ENCODE measurements around the gene PNPLA1.

Gene PNPLA1

DNA sequence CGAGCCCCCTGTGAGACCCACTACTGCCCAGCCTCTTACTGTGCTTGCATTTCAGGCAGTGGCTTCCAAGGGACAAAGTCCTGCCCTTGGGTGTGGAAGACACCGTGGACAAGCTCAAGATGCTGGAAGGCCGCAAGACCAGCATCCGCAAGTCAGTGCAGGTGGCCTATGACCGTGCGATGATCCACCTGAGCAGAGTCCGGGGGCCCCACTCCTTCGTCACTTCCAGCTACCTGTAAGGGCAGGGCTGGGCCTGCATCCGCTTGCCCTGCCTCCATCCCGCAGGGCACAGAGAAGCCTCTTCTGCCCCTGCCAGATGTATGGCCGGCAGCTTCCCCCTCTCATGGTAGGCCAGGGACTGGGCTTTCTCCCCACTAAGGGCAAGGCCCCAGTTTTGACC, 39.5 kb upstream of the PNPLA1 start:
- TF ChIP-seq TCF4 (CRISPR knock-in tag; IDR thresholded peaks at IDR 0.05; ENCODE audit: borderline replicate concordance) (no peak), TSHZ2 (CRISPR knock-in tag; IDR thresholded peaks at IDR 0.05) (no peak), RARB (CRISPR knock-in tag; IDR thresholded peaks at IDR 0.05) (no peak), ZFP30 (CRISPR knock-in tag; IDR thresholded peaks at IDR 0.05) (no peak), ZFP3 (CRISPR knock-in tag; IDR thresholded peaks at IDR 0.05) (no peak), SNAI2 (CRISPR knock-in tag; IDR thresholded peaks at IDR 0.05) (no peak), TOX (CRISPR knock-in tag; IDR thresholded peaks at IDR 0.05; ENCODE audit: borderline replicate concordance) (no peak)
- no peak for ATAC-seq

GRCh38 chr6:36232172-36232571, 37.7 kb upstream of the PNPLA1 start:
- TF ChIP-seq SNAI2 (CRISPR knock-in tag; IDR thresholded peaks at IDR 0.05): no peak
- TF ChIP-seq TOX (CRISPR knock-in tag; IDR thresholded peaks at IDR 0.05; ENCODE audit: borderline replicate concordance): no peak
- no peak for TF ChIP-seq ZC3H10 (CRISPR knock-in tag; IDR thresholded peaks at IDR 0.05)
- no peak for ATAC-seq

DNA sequence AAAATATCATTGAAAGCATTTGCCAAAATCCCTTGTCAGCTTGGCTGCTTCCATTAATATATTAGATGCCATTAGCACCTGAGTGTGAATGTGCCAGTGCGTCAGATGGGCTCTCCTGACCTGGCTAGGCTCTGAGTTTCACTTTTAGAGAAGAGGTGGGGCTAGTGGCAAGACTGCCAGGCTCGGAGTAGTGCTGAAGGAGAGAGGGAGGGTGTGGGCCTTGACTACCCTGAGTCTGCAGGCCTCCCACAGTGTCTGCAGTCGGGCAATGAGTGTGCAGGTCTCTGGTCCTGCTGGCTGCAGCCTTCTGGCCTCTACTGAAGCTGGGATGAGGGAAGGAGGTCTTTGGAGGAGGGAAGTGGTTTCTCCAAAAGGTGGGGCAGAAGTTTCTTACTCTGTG, 34.6 kb upstream of the PNPLA1 start:
- ATAC-seq: peak; percentile 25; the same call in 2 of the 3 replicates
- TF ChIP-seq CSRNP3 (CRISPR knock-in tag; IDR thresholded peaks at IDR 0.05) (no peak), TOX (CRISPR knock-in tag; IDR thresholded peaks at IDR 0.05; ENCODE audit: borderline replicate concordance) (no peak), ZNF8 (CRISPR knock-in tag; IDR thresholded peaks at IDR 0.05) (no peak), ZC3H10 (CRISPR knock-in tag; IDR thresholded peaks at IDR 0.05) (no peak), BACH2 (CRISPR knock-in tag; IDR thresholded peaks at IDR 0.05; ENCODE audit: borderline replicate concordance) (no peak), OSR1 (CRISPR knock-in tag; IDR thresholded peaks at IDR 0.05) (no peak), PPARA (CRISPR knock-in tag; IDR thresholded peaks at IDR 0.05; ENCODE audit: borderline replicate concordance) (no peak), GLIS3 (CRISPR knock-in tag; IDR thresholded peaks at IDR 0.05) (no peak), ZFP3 (CRISPR knock-in tag; IDR thresholded peaks at IDR 0.05) (no peak), SNAI2 (CRISPR knock-in tag; IDR thresholded peaks at IDR 0.05) (no peak), ISL1 (CRISPR knock-in tag; IDR thresholded peaks at IDR 0.05) (no peak), ARNTL (CRISPR knock-in tag; IDR thresholded peaks at IDR 0.05; ENCODE audit: borderline replicate concordance, low read depth) (no peak), POU6F1 (CRISPR knock-in tag; IDR thresholded peaks at IDR 0.05; ENCODE audit: borderline replicate concordance, low read depth) (no peak), ESRRG (CRISPR knock-in tag; IDR thresholded peaks at IDR 0.05) (no peak), ZNF565 (CRISPR knock-in tag; conservative IDR thresholded peaks at IDR 0.05; ENCODE audit: low read depth) (no peak), TSHZ2 (CRISPR knock-in tag; IDR thresholded peaks at IDR 0.05) (no peak)
- TF ChIP-seq, protein P1, sequence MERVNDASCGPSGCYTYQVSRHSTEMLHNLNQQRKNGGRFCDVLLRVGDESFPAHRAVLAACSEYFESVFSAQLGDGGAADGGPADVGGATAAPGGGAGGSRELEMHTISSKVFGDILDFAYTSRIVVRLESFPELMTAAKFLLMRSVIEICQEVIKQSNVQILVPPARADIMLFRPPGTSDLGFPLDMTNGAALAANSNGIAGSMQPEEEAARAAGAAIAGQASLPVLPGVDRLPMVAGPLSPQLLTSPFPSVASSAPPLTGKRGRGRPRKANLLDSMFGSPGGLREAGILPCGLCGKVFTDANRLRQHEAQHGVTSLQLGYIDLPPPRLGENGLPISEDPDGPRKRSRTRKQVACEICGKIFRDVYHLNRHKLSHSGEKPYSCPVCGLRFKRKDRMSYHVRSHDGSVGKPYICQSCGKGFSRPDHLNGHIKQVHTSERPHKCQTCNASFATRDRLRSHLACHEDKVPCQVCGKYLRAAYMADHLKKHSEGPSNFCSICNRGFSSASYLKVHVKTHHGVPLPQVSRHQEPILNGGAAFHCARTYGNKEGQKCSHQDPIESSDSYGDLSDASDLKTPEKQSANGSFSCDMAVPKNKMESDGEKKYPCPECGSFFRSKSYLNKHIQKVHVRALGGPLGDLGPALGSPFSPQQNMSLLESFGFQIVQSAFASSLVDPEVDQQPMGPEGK (CRISPR knock-in tag; IDR thresholded peaks at IDR 0.05; ENCODE audit: borderline replicate concordance): no peak
- TF ChIP-seq, protein P2, sequence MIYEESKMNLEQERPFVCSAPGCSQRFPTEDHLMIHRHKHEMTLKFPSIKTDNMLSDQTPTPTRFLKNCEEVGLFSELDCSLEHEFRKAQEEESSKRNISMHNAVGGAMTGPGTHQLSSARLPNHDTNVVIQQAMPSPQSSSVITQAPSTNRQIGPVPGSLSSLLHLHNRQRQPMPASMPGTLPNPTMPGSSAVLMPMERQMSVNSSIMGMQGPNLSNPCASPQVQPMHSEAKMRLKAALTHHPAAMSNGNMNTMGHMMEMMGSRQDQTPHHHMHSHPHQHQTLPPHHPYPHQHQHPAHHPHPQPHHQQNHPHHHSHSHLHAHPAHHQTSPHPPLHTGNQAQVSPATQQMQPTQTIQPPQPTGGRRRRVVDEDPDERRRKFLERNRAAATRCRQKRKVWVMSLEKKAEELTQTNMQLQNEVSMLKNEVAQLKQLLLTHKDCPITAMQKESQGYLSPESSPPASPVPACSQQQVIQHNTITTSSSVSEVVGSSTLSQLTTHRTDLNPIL (CRISPR knock-in tag; IDR thresholded peaks at IDR 0.05; ENCODE audit: low read depth): no peak
